ENCODE data around the gene ATP5MK.
"Not testable (repeated sequence)": the region's sequence is repeated elsewhere in the genome, so short reads cannot be mapped to it uniquely, and the experiment has no call there.

The ATP5MK gene

DNA sequence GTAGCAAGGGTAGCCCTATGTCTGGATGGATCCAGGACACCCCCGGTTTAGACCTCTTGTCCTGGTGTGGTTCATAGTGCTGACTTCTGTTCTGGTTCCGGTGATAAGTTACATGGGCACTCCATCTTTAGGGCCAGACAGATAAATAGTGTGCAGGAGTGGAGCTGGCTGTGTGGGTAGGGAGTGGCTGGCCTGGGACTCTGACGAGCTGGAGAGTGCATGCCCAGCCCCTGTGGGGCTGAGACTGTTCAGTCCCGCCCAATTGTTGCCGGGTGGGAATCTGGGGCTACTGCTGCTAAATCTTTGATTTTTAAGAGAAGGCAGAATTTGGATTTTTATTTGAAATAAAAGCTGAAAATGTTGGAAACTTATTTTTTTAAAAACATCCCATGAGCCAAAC is 27.5 kb upstream of the ATP5MK start:
- TF ChIP-seq, protein P1, sequence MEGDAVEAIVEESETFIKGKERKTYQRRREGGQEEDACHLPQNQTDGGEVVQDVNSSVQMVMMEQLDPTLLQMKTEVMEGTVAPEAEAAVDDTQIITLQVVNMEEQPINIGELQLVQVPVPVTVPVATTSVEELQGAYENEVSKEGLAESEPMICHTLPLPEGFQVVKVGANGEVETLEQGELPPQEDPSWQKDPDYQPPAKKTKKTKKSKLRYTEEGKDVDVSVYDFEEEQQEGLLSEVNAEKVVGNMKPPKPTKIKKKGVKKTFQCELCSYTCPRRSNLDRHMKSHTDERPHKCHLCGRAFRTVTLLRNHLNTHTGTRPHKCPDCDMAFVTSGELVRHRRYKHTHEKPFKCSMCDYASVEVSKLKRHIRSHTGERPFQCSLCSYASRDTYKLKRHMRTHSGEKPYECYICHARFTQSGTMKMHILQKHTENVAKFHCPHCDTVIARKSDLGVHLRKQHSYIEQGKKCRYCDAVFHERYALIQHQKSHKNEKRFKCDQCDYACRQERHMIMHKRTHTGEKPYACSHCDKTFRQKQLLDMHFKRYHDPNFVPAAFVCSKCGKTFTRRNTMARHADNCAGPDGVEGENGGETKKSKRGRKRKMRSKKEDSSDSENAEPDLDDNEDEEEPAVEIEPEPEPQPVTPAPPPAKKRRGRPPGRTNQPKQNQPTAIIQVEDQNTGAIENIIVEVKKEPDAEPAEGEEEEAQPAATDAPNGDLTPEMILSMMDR (IDR thresholded peaks at IDR 0.05; ENCODE audit: low read depth, low read length) = no peak
- DNase-seq (ENCODE audit: extremely low read depth, low read depth) = no peak

DNA sequence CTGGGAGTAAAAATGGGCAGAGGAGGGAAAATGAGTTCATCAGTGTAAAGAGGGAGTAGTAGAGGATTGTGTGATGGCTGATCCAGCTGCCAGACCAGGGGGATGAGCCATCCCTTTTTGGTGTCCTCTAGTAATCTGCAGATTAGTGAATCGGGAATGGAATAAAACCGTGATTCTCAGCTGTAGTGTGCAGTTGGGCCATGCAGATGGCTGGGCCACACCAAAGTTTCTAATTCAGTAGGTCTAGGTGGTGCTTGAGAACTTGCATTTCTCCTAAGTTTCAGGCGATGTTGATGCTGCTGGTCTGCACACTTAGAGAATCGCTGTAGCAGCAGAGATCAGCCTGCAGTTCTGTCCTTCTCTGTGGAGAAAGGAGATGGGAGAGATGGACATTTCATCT is 22.8 kb upstream of the ATP5MK start:
- TF ChIP-seq, protein P1 (IDR thresholded peaks at IDR 0.05; ENCODE audit: low read depth, low read length) = no peak
- no peak for DNase-seq (ENCODE audit: extremely low read depth, low read depth)

DNA sequence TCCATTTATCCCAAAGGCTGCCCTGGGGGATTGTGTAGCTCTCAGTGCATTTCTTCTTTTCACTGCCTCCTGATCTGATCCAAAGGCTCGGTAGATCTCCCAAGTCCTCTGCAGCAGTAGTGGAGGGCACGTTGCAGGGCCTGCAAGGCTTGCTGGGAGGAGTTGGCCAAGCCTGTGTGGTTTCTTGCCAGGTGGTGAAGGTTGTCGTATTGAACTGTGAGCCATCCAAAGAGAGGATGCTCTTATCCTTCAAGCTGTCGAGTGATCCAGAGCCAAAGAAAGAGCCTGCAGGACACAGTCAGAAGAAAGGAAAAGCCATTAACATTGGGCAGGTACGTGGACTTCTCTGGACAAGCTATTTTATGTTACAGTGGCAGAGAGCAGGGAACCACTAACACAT is 21.3 kb upstream of the ATP5MK start:
- TF ChIP-seq, protein P1 (IDR thresholded peaks at IDR 0.05; ENCODE audit: low read depth, low read length) = no peak
- no peak for DNase-seq (ENCODE audit: extremely low read depth, low read depth)

DNA sequence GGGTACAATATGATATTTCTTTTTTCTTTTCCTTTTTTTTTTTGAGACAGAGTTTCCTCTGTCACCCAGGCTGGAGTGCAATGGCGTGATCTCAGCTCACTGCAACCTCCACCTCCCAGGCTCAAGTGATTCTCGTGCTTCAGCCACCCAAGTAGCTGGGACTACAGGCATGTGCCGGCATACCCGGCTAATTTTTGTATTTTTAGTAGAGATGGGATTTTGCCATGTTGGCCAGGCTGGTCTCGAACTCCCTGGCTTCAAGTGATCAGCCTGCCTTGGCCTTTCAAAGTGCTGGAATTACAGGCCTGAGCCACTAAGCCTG is 20.8 kb upstream of the ATP5MK start:
- DNase-seq (ENCODE audit: extremely low read depth, low read depth) = not testable (repeated sequence)

DNA sequence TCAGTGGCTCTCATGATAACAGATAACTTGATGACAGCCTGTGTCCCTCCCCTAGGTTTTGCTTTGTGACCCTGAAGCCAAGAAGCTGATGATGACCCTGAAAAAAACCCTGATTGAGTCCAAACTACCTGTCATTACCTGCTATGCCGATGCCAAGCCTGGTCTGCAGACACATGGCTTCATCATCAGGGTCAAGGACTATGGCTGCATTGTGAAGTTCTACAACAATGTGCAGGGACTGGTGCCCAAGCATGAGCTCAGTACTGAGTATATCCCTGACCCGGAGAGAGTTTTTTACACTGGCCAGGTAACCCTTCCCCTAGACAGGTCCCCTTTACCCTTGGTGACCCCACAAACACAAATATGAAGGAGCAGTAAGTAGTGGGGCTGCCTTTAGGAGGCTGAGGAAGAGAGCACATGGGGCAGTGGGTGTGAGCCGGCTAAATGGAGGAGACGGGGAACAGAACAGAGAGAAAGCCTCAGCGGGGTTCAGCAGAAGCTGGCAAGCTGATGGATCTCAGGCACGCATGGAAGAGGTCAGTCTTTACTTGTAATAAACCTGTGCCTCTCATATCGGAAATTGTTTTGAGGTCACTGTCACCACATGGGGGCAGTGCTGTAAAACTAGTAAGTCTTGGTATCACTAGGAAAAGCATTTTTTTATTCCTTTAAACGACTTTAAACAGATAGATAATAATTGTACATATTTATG is 20.3 kb upstream of the ATP5MK start:
- TF ChIP-seq, protein P1 (IDR thresholded peaks at IDR 0.05; ENCODE audit: low read depth, low read length) = peak; percentile 58
- peak; percentile 39 for DNase-seq (ENCODE audit: extremely low read depth, low read depth)

DNA sequence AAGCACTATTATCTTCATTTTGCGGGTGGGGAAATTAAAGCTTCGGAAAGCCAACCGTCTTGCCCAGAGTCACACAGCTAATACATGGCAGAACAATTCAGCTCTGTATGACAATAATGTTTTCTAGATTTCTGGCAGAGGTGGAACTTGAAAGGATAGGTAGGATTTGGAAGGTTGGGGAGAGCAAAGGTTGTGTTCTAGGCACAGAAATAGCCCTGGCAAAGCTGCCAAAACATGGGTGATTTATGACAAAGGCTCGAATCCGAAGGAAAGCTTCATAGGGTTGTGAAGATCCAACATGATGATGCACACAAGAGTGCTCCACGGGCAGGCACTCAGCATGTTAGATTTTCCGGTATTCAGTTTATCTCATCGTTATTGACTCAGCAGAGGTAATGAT is 19.3 kb upstream of the ATP5MK start:
- DNase-seq (ENCODE audit: extremely low read depth, low read depth) = no peak
- TF ChIP-seq, protein P1 (IDR thresholded peaks at IDR 0.05; ENCODE audit: low read depth, low read length) = no peak

DNA sequence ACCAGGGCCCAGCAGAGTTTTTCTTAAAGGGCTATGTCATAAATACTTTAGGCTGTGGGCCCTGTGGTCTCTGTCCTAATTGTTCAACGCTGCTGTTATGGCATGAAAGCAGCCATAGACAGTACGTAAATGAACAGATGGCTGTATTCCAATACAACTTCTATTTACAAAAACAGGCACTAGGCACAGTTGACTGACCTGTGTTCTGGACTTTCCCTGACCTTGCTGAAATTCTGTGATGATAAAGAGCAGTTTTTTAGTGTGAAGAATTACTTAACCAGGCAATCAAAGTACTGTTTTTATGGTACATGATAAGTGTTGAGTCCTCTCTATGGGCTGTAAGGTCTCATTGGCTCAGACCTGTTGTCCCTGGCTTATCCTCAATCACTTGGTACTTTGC is 17.3 kb upstream of the ATP5MK start:
- no peak for DNase-seq (ENCODE audit: extremely low read depth, low read depth)
- TF ChIP-seq, protein P1 (IDR thresholded peaks at IDR 0.05; ENCODE audit: low read depth, low read length) = no peak

DNA sequence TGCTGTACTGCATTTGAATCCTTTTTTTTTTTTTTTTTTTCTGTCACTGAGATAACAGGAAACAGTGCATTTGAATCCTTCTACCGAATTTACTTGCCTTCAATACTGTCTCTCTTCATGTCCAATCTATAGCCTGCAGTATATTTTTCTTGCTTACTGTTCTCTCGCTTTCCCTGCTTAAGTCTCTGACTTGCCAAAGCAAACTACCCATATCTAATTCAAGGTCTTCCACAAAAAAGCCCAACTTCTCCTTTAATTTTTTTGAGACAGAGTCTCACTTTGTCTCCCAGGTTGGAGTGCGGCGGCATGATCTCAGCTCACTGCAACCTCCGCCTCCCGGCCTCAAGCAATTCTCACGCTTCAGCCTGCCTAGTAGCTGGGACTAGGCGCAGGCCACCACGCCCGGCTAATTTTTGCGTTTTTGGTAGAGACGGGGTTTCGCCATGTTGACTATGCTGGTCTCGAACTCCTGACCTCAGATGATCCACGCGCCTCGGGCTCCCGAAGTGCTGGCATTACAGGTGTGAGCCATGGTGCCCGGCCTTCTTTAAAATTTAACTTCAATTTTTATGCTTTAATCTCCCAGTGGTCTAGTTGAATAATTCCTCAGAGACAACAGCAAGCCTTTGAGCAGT is 1.0 kb upstream of the ATP5MK start:
- TF ChIP-seq, protein P1 (IDR thresholded peaks at IDR 0.05; ENCODE audit: low read depth, low read length) = no peak
- no peak for DNase-seq (ENCODE audit: extremely low read depth, low read depth)

Measured in AG09319 (cell line).